ENCODE results near the gene PRICKLE4. TPM values are rescaled to one million over a fixed set of nuclear protein-coding genes. Genes with fewer than 3 reads are reported as not detected.

Gene PRICKLE4
- total and polyA plus RNA-seq, 2 donors (not counting 1 experiment from before 2014, with no cell fraction given), result 0.60 TPM; not detected in 1

DNA sequence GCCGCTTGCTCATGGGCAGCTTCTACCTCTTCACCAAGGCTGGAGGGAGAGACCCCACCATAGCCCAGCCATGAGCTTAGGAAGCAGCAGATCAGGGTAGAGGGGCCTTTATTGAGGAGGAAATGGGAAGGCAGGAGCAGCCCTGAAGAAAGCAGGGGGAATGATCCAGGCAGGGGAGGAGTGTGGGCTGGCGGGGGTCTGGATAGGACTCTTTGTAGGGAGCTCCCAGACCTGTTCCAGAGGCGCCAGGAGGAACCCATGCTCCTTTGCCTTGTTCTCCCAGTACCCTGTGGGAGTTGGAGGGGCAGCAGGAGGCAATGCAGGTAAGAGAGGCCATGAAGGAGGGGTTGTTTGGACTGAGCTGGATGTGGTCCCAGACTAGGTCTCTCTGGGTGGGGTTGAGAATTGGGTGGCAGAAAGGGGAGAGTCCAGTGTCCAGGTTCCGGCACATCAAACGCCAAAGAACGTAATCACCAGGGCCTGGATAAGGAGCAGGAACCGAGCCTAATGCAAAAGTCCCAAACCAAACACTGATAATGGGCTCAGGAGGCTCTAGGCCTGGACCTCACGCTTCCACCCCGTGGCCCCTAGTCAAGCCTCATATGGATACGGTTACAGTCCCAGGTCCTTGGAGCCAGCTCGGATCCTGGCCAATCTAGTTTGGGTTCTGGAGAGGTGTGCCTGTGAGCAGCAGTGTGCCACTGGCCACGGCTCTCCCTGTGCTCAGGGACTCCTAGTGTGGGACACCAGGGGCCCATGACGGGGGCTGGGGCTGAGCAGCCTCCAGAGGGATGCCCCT, 21.3 kb upstream of the PRICKLE4 start:
- Mint-ChIP-seq H3K27ac (no peak overlapping the region), H3K4me3 (no peak overlapping the region), H3K4me1 (no peaks in the 10 kb centered on the region), H3K27me3 (peaks cover 3% of the 10 kb centered on the region), H3K9me3 (ENCODE audit: insufficient read depth) (no peaks in the 10 kb centered on the region)
- Histone ChIP-seq H2AFZ (ENCODE audit: insufficient read depth, low read depth, low read length, poor library complexity, severe bottlenecking) (no peak overlapping the region), H3K4me2 (replicated peaks; ENCODE audit: low read depth, low read length, poor library complexity, severe bottlenecking) (no peak overlapping the region), H3K27ac (ENCODE audit: low read length in 2 of 2) (no peak overlapping the region), H3K79me2 (ENCODE audit: control insufficient read depth, insufficient read depth, low read length) (no peaks in the 10 kb centered on the region), H3K36me3 (replicated peaks in 1 of 2; ENCODE audit: control extremely low read depth in 1 of 2, control insufficient read depth in 1 of 2, extremely low read depth in 1 of 2, insufficient read depth in 2 of 2, low read length in 1 of 2) (no peaks in the 10 kb centered on the region), H3K9ac (ENCODE audit: low read length) (no peak overlapping the region), H4K20me1 (ENCODE audit: control insufficient read depth, insufficient read depth, low read length, poor library complexity, severe bottlenecking) (no peaks in the 10 kb centered on the region), H3K4me1 (ENCODE audit: control insufficient read depth in 2 of 2, insufficient read depth in 2 of 2, low read length in 2 of 2) (no peaks in the 10 kb centered on the region), H3K27me3 (replicated peaks in 1 of 4; ENCODE audit: control extremely low read depth in 1 of 4, control insufficient read depth in 3 of 4, insufficient read depth in 4 of 4, low read length in 3 of 4) (peaks cover 0 to 3% (median 0%) of the 10 kb centered on the region in 4 experiments), H3K9me3 (ENCODE audit: control extremely low read depth in 1 of 3, control insufficient read depth in 2 of 3, insufficient read depth in 1 of 3, low read length in 2 of 3) (no peaks in the 10 kb centered on the region), H3K4me3 (ENCODE audit: control extremely low read depth in 1 of 5, extremely low read depth in 1 of 5, insufficient read depth in 1 of 5, low read depth in 2 of 5, low read length in 4 of 5) (no peak overlapping the region)
- POLR2A ChIA-PET, result no interaction called here
- intact Hi-C loops (cut with micrococcal nuclease), result no loop called here
- TF ChIP-seq, protein P1, sequence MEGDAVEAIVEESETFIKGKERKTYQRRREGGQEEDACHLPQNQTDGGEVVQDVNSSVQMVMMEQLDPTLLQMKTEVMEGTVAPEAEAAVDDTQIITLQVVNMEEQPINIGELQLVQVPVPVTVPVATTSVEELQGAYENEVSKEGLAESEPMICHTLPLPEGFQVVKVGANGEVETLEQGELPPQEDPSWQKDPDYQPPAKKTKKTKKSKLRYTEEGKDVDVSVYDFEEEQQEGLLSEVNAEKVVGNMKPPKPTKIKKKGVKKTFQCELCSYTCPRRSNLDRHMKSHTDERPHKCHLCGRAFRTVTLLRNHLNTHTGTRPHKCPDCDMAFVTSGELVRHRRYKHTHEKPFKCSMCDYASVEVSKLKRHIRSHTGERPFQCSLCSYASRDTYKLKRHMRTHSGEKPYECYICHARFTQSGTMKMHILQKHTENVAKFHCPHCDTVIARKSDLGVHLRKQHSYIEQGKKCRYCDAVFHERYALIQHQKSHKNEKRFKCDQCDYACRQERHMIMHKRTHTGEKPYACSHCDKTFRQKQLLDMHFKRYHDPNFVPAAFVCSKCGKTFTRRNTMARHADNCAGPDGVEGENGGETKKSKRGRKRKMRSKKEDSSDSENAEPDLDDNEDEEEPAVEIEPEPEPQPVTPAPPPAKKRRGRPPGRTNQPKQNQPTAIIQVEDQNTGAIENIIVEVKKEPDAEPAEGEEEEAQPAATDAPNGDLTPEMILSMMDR (IDR thresholded peaks at IDR 0.05), result no peak
- no peak for TF ChIP-seq EZH2 (IDR thresholded peaks at IDR 0.05; ENCODE audit: borderline replicate concordance, insufficient read depth, low read depth, low read length, poor library complexity, severe bottlenecking)
- 86% methylated on average over 11 of the region's 13 CpGs for WGBS (ENCODE audit: insufficient coverage)
- DNase-seq, result no peak
- ATAC-seq (ENCODE audit: low read depth), result no peak
- CTCF ChIA-PET, result interaction anchor here (0.7 kb wide), 1 partner anchor 75 kb away, joined by 4 read pairs; no protein-coding TSS in a partner anchor

GRCh38 chr6:41759905-41760579, 20.5 kb upstream of the PRICKLE4 start:
- intact Hi-C loops (cut with micrococcal nuclease), result no loop called here
- no peaks in the 10 kb centered on the region for H3K4me1 Mint-ChIP-seq
- no peaks in the 10 kb centered on the region for H3K9me3 Mint-ChIP-seq (ENCODE audit: insufficient read depth)
- Histone ChIP-seq H3K9me3 (ENCODE audit: control extremely low read depth in 1 of 3, control insufficient read depth in 2 of 3, insufficient read depth in 1 of 3, low read length in 2 of 3) (no peaks in the 10 kb centered on the region), H3K4me2 (replicated peaks; ENCODE audit: low read depth, low read length, poor library complexity, severe bottlenecking) (no peak overlapping the region), H3K79me2 (ENCODE audit: control insufficient read depth, insufficient read depth, low read length) (no peaks in the 10 kb centered on the region), H4K20me1 (ENCODE audit: control insufficient read depth, insufficient read depth, low read length, poor library complexity, severe bottlenecking) (no peaks in the 10 kb centered on the region), H3K27ac (ENCODE audit: low read length in 2 of 2) (no peak overlapping the region), H2AFZ (ENCODE audit: insufficient read depth, low read depth, low read length, poor library complexity, severe bottlenecking) (no peak overlapping the region), H3K4me1 (ENCODE audit: control insufficient read depth in 2 of 2, insufficient read depth in 2 of 2, low read length in 2 of 2) (no peaks in the 10 kb centered on the region), H3K4me3 (ENCODE audit: control extremely low read depth in 1 of 5, extremely low read depth in 1 of 5, insufficient read depth in 1 of 5, low read depth in 2 of 5, low read length in 4 of 5) (no peak overlapping the region), H3K9ac (ENCODE audit: low read length) (no peak overlapping the region), H3K36me3 (replicated peaks in 1 of 2; ENCODE audit: control extremely low read depth in 1 of 2, control insufficient read depth in 1 of 2, extremely low read depth in 1 of 2, insufficient read depth in 2 of 2, low read length in 1 of 2) (no peaks in the 10 kb centered on the region), H3K27me3 (replicated peaks in 1 of 4; ENCODE audit: control extremely low read depth in 1 of 4, control insufficient read depth in 3 of 4, insufficient read depth in 4 of 4, low read length in 3 of 4) (peaks cover 0 to 3% (median 0%) of the 10 kb centered on the region in 4 experiments)
- ChIA-PET POLR2A (no interaction called here), CTCF (no interaction called here)
- H3K27me3 Mint-ChIP-seq, result peaks cover 3% of the 10 kb centered on the region
- no peak overlapping the region for H3K4me3 Mint-ChIP-seq
- 41% methylated on average over 2 of the region's 2 CpGs for WGBS (ENCODE audit: insufficient coverage)
- no peak for TF ChIP-seq EZH2 (IDR thresholded peaks at IDR 0.05; ENCODE audit: borderline replicate concordance, insufficient read depth, low read depth, low read length, poor library complexity, severe bottlenecking)
- TF ChIP-seq, protein P1 (IDR thresholded peaks at IDR 0.05), result no peak
- ATAC-seq (ENCODE audit: low read depth) (no peak), DNase-seq (no peak)
- H3K27ac Mint-ChIP-seq, result no peak overlapping the region

All from B cell (primary cell).